H1 (cell line): ENCODE results near the gene VPS13D. TPM values are rescaled to one million over a fixed set of nuclear protein-coding genes. Genes with fewer than 3 reads are reported as not detected.

ENCODE experiments used
- CTCF ChIA-PET: fragments of 300-600 bp; sonication (Branson Sonifier 250); formaldehyde crosslinking; loops from one replicate; lab custom pipeline; 2021; ENCODE audit not compliant: partially characterized antibody; lab: Charles Lee
- POLR2A ChIA-PET: fragments of 300-600 bp; sonication (Branson Sonifier 250); formaldehyde crosslinking; loops from one replicate; lab custom pipeline; 2021; ENCODE audit warnings: inconsistent platforms; ENCODE audit not compliant: partially characterized antibody; lab: Charles Lee
- DNase-seq, 2 experiments: peaks; one replicate each; pipeline versions ENCODE4 v3.0.0 to v3.0.0-alpha.2; 2010 to 2022; ENCODE audit warnings: low spot score in 2 of 2, low read depth in 1 of 2, mixed read lengths in 1 of 2
- FAIRE-seq: peaks from 2 replicates; lab custom pipeline; 2011; peaks lifted over from hg19 to GRCh38; lab: Jason Lieb, UNC
- H2AFZ ChIP-seq: 2 replicates; pipeline ENCODE4 v1.8.1; 2012; ENCODE audit warnings: low read length, inconsistent platforms
- H2AK5ac ChIP-seq: 2 replicates; pipeline ENCODE4 v1.6.1; 2013; ENCODE audit warnings: low read depth, low read length
- H2BK120ac ChIP-seq: replicated peaks from 2 replicates; pipeline ENCODE3; 2013; ENCODE audit warnings: low read depth, low read length, inconsistent platforms
- H2BK12ac ChIP-seq: 2 replicates; pipeline ENCODE4 v1.6.1; 2013; ENCODE audit warnings: low read depth, low read length
- H2BK15ac ChIP-seq: 2 replicates; pipeline ENCODE4 v1.6.1; 2013; ENCODE audit warnings: low read length
- H2BK20ac ChIP-seq: 2 replicates; pipeline ENCODE4 v1.6.1; 2013; ENCODE audit warnings: low read length
- H2BK5ac ChIP-seq: 2 replicates; pipeline ENCODE4 v1.6.1; 2013; ENCODE audit warnings: low read depth, low read length
- H3K14ac ChIP-seq: 2 replicates; pipeline ENCODE4 v1.6.1; 2013; ENCODE audit warnings: inconsistent platforms; ENCODE audit not compliant: insufficient read length
- H3K18ac ChIP-seq: 2 replicates; pipeline ENCODE4 v1.6.1; 2013; ENCODE audit warnings: low read length; ENCODE audit errors: extremely low read depth
- H3K23ac ChIP-seq: 2 replicates; pipeline ENCODE4 v1.6.1; 2013; ENCODE audit warnings: inconsistent platforms; ENCODE audit not compliant: insufficient read length
- H3K23me2 ChIP-seq: 2 replicates; pipeline ENCODE4 v1.6.1; 2013; ENCODE audit warnings: low read depth, low read length
- H3K27ac ChIP-seq: 2 replicates; pipeline ENCODE4 v1.6.1; 2011; ENCODE audit warnings: low read depth, low read length, inconsistent platforms
- H3K27me3 ChIP-seq, 4 experiments: replicated peaks in 1 of 4; 1 replicate in 1 of 4; 2 replicates in 3 of 4; pipeline versions ENCODE4 v1.6.1 to v1.8.1; 2011 to 2013; ENCODE audit warnings: low read length in 3 of 4, mild to moderate bottlenecking in 3 of 4, inconsistent platforms in 2 of 4, mixed read lengths in 2 of 4, moderate library complexity in 1 of 4; ENCODE audit not compliant: control insufficient read depth in 3 of 4, insufficient read depth in 3 of 4; ENCODE audit errors: extremely low read depth in 1 of 4
- H3K36me3 ChIP-seq, 4 experiments: 2 replicates each; pipeline versions ENCODE4 v1.6.1 to v1.8.1; 2011 to 2013; ENCODE audit warnings: mild to moderate bottlenecking in 4 of 4, low read length in 3 of 4, moderate library complexity in 2 of 4, control low read depth in 1 of 4, inconsistent platforms in 1 of 4; ENCODE audit not compliant: insufficient read depth in 4 of 4, control insufficient read depth in 2 of 4
- H3K4ac ChIP-seq: replicated peaks from 2 replicates; pipeline ENCODE3; 2013; ENCODE audit warnings: low read length, low read depth, mixed read lengths, inconsistent platforms; ENCODE audit not compliant: insufficient read length
- H3K4me1 ChIP-seq, 4 experiments: replicated peaks in 1 of 4; 1 replicate in 1 of 4; 2 replicates in 3 of 4; pipeline versions ENCODE4 v1.6.1 to v1.8.1; 2011 to 2013; ENCODE audit warnings: low read length in 3 of 4, inconsistent platforms in 2 of 4, mixed read lengths in 1 of 4; ENCODE audit not compliant: insufficient read depth in 4 of 4, control insufficient read depth in 3 of 4
- H3K4me2 ChIP-seq, 2 experiments: 2 replicates each; pipeline versions ENCODE4 v1.6.1 to v1.8.1; 2011 to 2013; ENCODE audit warnings: low read depth in 2 of 2, low read length in 2 of 2, control low read depth in 1 of 2, inconsistent platforms in 1 of 2, mild to moderate bottlenecking in 1 of 2; ENCODE audit not compliant: insufficient read depth in 1 of 2
- H3K4me3 ChIP-seq, 4 experiments: fragments of 200-600, 300-600 bp in 1 of 4; sonication (generic), shearing (Covaris generic), sonication (Bioruptor Twin) in 1 of 4; 2 replicates each; pipeline versions ENCODE4 v1.5.1 to v1.8.1; 2011 to 2016; ENCODE audit warnings: low read length in 4 of 4, low read depth in 3 of 4, control low read depth in 2 of 4, inconsistent platforms in 2 of 4, mild to moderate bottlenecking in 2 of 4, mixed read lengths in 1 of 4, moderate library complexity in 1 of 4; ENCODE audit not compliant: insufficient read depth in 2 of 4; ENCODE audit errors: extremely low read depth in 1 of 4
- H3K56ac ChIP-seq: replicated peaks from 2 replicates; pipeline ENCODE3; 2013; ENCODE audit warnings: low read depth, mild to moderate bottlenecking, mixed read lengths, low read length, inconsistent platforms; ENCODE audit not compliant: insufficient read length
- H3K79me1 ChIP-seq: 2 replicates; pipeline ENCODE4 v1.6.1; 2013; ENCODE audit warnings: low read depth, low read length, control low read depth
- H3K79me2 ChIP-seq, 2 experiments: 2 replicates each; pipeline versions ENCODE4 v1.6.1 to v1.8.1; 2012 to 2013; ENCODE audit warnings: low read length in 2 of 2, mild to moderate bottlenecking in 2 of 2, inconsistent platforms in 1 of 2; ENCODE audit not compliant: insufficient read depth in 2 of 2, control insufficient read depth in 1 of 2
- H3K9ac ChIP-seq, 4 experiments: replicated peaks in 1 of 4; 1 replicate in 1 of 4; 2 replicates in 3 of 4; pipeline versions ENCODE4 v1.6.1 to v1.8.1; 2011 to 2013; ENCODE audit warnings: low read depth in 3 of 4, low read length in 3 of 4, control low read depth in 2 of 4, mild to moderate bottlenecking in 2 of 4, moderate library complexity in 2 of 4, inconsistent platforms in 1 of 4; ENCODE audit errors: extremely low read depth in 1 of 4
- H3K9me3 ChIP-seq, 2 experiments: 2 replicates each; pipeline versions ENCODE4 v1.6.1 to v1.8.1; 2012 to 2013; ENCODE audit warnings: mild to moderate bottlenecking in 2 of 2, moderate library complexity in 2 of 2, control low read depth in 1 of 2, inconsistent platforms in 1 of 2, low read depth in 1 of 2, low read length in 1 of 2, mixed read lengths in 1 of 2; ENCODE audit not compliant: insufficient read depth in 2 of 2
- H4K20me1 ChIP-seq, 2 experiments: replicated peaks in 1 of 2; 2 replicates each; pipeline versions ENCODE3 to v1.8.1; 2011 to 2013; ENCODE audit warnings: inconsistent platforms in 2 of 2, low read length in 2 of 2, mild to moderate bottlenecking in 1 of 2; ENCODE audit not compliant: insufficient read depth in 2 of 2, control insufficient read depth in 1 of 2
- H4K5ac ChIP-seq: 2 replicates; pipeline ENCODE4 v1.6.1; 2013; ENCODE audit warnings: low read length, low read depth, mixed read lengths, inconsistent platforms; ENCODE audit not compliant: insufficient read length
- H4K8ac ChIP-seq: 2 replicates; pipeline ENCODE4 v1.8.0; 2013; ENCODE audit warnings: mild to moderate bottlenecking, moderate library complexity, low read length, inconsistent platforms; ENCODE audit not compliant: insufficient read depth; ENCODE audit errors: extremely low read depth
- H4K91ac ChIP-seq: replicated peaks from 2 replicates; pipeline ENCODE3; 2013; ENCODE audit warnings: low read length, mixed read lengths, inconsistent platforms; ENCODE audit not compliant: insufficient read length
- CEBPB ChIP-seq: IDR thresholded peaks from 2 replicates; pipeline ENCODE4 v1.6.1; 2012; ENCODE audit warnings: low read depth, low read length
- GABPA ChIP-seq: IDR thresholded peaks from 2 replicates; pipeline ENCODE4 v1.6.1; 2011; ENCODE audit warnings: mild to moderate bottlenecking, low read length, moderate library complexity, borderline replicate concordance; ENCODE audit not compliant: insufficient read depth
- GTF2F1 ChIP-seq: IDR thresholded peaks from 2 replicates; pipeline ENCODE4 v1.6.1; 2012; ENCODE audit warnings: low read depth, low read length, improper control_type of control experiment, borderline replicate concordance
- HDAC2 ChIP-seq, 2 experiments: fragments of 300-600 bp in 1 of 2; sonication (generic) in 1 of 2; IDR thresholded peaks; 2 replicates each; pipeline ENCODE4 v1.6.1; 2011 to 2012; ENCODE audit warnings: low read depth in 2 of 2, low read length in 2 of 2, mild to moderate bottlenecking in 2 of 2, moderate library complexity in 2 of 2, borderline replicate concordance in 1 of 2, inconsistent platforms in 1 of 2
- KDM1A ChIP-seq: fragments of 200-600, 300-600 bp; sonication (generic); IDR thresholded peaks from 2 replicates; pipeline ENCODE4 v1.7.1; 2016; ENCODE audit warnings: mild to moderate bottlenecking, low read length, borderline replicate concordance
- POU5F1 ChIP-seq: IDR thresholded peaks from 2 replicates; pipeline ENCODE4 v1.6.1; 2011; ENCODE audit warnings: low read depth, mild to moderate bottlenecking, low read length, moderate library complexity
- RBBP5 ChIP-seq: IDR thresholded peaks from 2 replicates; pipeline ENCODE4 v1.7.1; 2012; ENCODE audit warnings: low read depth, mild to moderate bottlenecking, inconsistent platforms, low read length, moderate library complexity, borderline replicate concordance
- SIX5 ChIP-seq: IDR thresholded peaks from 2 replicates; pipeline ENCODE4 v1.6.1; 2011; ENCODE audit warnings: mild to moderate bottlenecking, low read depth, low read length
- SRF ChIP-seq: IDR thresholded peaks from 2 replicates; pipeline ENCODE4 v1.6.1; 2011; ENCODE audit warnings: mild to moderate bottlenecking, low read depth, low read length, moderate library complexity
- TBP ChIP-seq: IDR thresholded peaks from 2 replicates; pipeline ENCODE4 v1.6.1; 2011; ENCODE audit warnings: low read depth, low read length, improper control_type of control experiment
- WGBS, 2 experiments: shearing (Covaris generic) in 1 of 2; methylation state at CpG; one replicate each; pipeline versions ENCODE4 v1.1.6 to v1.1.7; 2013 to 2015; ENCODE audit warnings: low lambda C conversion rate in 2 of 2, mixed read lengths in 2 of 2, inconsistent platforms in 1 of 2, low coverage in 1 of 2, missing lambda C conversion rate in 1 of 2; ENCODE audit not compliant: insufficient replicate concordance in 2 of 2, insufficient coverage in 1 of 2, insufficient read length in 1 of 2; ENCODE audit errors: extremely low coverage in 1 of 2, missing lambda C conversion rate in 1 of 2; 5-methylcytosine and 5-hydroxymethylcytosine counted together
- polyA plus RNA-seq, 7 experiments: library from polyadenylated mRNA; depleted of rRNA in 3 of 7; stranded (reverse) in 5 of 7; unstranded in 2 of 7; fragments of >200 nt in 5 of 7; fragments of 200-250 nt in 2 of 7; gene quantifications; 1 replicate in 5 of 7; 2 replicates in 1 of 7; 4 replicates in 1 of 7; pipeline versions ENCODE4 v1.2.1 to v1.2.3, GENCODE V29; 2011 to 2013; ENCODE audit warnings: missing spikeins in 2 of 7, mixed read lengths in 2 of 7
- total RNA-seq: library from RNA; stranded (reverse); fragmentation: NEBNext Ultra II Directional; extraction: Animal tissue kit (Norgen Biotek cat#: 25700); gene quantifications from 2 replicates; pipeline ENCODE4 v1.2.1, GENCODE V29; 2021

Gene VPS13D
- total and polyA plus RNA-seq, 2 of the 8 experiments (the other 6 are each of a cell fraction or from before 2014, with no cell fraction given), result 10.9 to 31.2 TPM

GRCh38 chr1:12539705-12540579, 310.1 kb downstream of the VPS13D start:
- Histone ChIP-seq H3K27me3 (peaks cover 0 to 5% (median 0%) of the 10 kb centered on the region in 4 experiments; a peak in 1 of 7 replicates), H4K5ac (no peak overlapping the region), H3K27ac (no peak overlapping the region), H3K23ac (no peak overlapping the region), H3K36me3 (no peaks in the 10 kb centered on the region), H2BK20ac (no peak overlapping the region), H3K23me2 (peaks cover 4% of the 10 kb centered on the region; the same call in 1 of the 2 replicates), H3K79me1 (no peaks in the 10 kb centered on the region), H2BK120ac (no peak overlapping the region), H2BK12ac (peak overlapping the region; percentile 87; the same call in 1 of the 2 replicates), H3K56ac (no peak overlapping the region), H3K4me1 (peaks cover 0 to 15% (median 9%) of the 10 kb centered on the region in 4 experiments; a peak in 6 of 7 replicates), H4K91ac (no peak overlapping the region), H4K20me1 (no peaks in the 10 kb centered on the region), H2AK5ac (no peak overlapping the region), H3K4me2 (peak overlapping the region; percentile 43 to 63; a peak in 3 of 4 replicates), H2AFZ (no peak overlapping the region; the same call in 1 of the 2 replicates), H2BK15ac (no peak overlapping the region; the same call in 1 of the 2 replicates), H3K79me2 (no peaks in the 10 kb centered on the region), H3K14ac (no peak overlapping the region), H3K9ac (no peak overlapping the region), H4K8ac (peak overlapping the region; percentile 79), H3K18ac (no peak overlapping the region; the same call in 1 of the 2 replicates), H3K9me3 (no peaks in the 10 kb centered on the region), H2BK5ac (peak overlapping the region; percentile 54; the same call in 1 of the 2 replicates), H3K4me3 (peak overlapping the region in 3 of 4 experiments; percentile 25 to 50 (median 38); a peak in 5 of 8 replicates), H3K4ac (no peak overlapping the region)
- 24% methylated on average over 23 of the region's 34 CpGs; no CpG with 5 or more reads in 1 of the 2 experiments for WGBS, 2 experiments
- no peak for FAIRE-seq
- peak in 1 of 2 experiments; percentile 74 for DNase-seq
- POLR2A ChIA-PET, result interaction anchor here (0.9 to 2.1 kb wide), 6 partner anchors 11 to 163 kb away, joined by 3 to 9 read pairs (median 3); partner anchors contain the start of gene DHRS3
- CTCF ChIA-PET, result interaction anchor here (0.7 to 1.3 kb wide), 4 partner anchors 24 to 220 kb away, joined by 3 to 4 read pairs (median 3); no protein-coding TSS in a partner anchor
- TF ChIP-seq TBP (no peak), SIX5 (no peak), HDAC2 (IDR thresholded peaks at IDR 0.05; ENCODE audit: borderline replicate concordance in 1 of 2, low read depth in 2 of 2, low read length in 2 of 2) (0 out of 4 replicates have a peak, but pooled peaks of 1 of the 2 experiments have one; percentile 18), SRF (no peak), KDM1A (peak; percentile 91), GABPA (0 out of 2 replicates have a peak, but pooled peaks have one; percentile 11), POU5F1 (no peak), RBBP5 (peak; percentile 45; the same call in 1 of the 2 replicates), GTF2F1 (no peak), CEBPB (peak; percentile 84)
